Aorta (tissue), 5 donors: ENCODE data around the gene LPCAT2. TPM values are rescaled to one million over a fixed set of nuclear protein-coding genes. Genes with fewer than 3 reads are reported as not detected.

ENCODE experiments used
- ATAC-seq: fragments of 200-7000 bp; cut with Tn5 transposase; one replicate; pipeline ENCODE4 v1.9.1; 2022; ENCODE audit warnings: moderate library complexity; ENCODE audit not compliant: low FRiP score
- DNase-seq, 2 donors: peaks; one replicate each; pipeline ENCODE4 v3.0.0-alpha.2; 2020
- H3K27ac ChIP-seq, 2 donors: one replicate each; pipeline ENCODE4 v1.5.1; 2013; ENCODE audit warnings: low read length in 2 of 2, mild to moderate bottlenecking in 2 of 2, moderate library complexity in 2 of 2, control low read depth in 1 of 2, inconsistent platforms in 1 of 2, low read depth in 1 of 2
- H3K27me3 ChIP-seq, 2 donors: one replicate each; pipeline ENCODE4 v1.6.1; 2013; ENCODE audit warnings: control low read depth in 1 of 2, low read length in 1 of 2, mild to moderate bottlenecking in 1 of 2, moderate library complexity in 1 of 2; ENCODE audit not compliant: insufficient read depth in 2 of 2, control insufficient read depth in 1 of 2
- H3K36me3 ChIP-seq, 2 donors: one replicate each; pipeline ENCODE4 v1.6.1; 2013; ENCODE audit warnings: control low read depth in 1 of 2, low read length in 1 of 2, mild to moderate bottlenecking in 1 of 2; ENCODE audit not compliant: insufficient read depth in 2 of 2, control insufficient read depth in 1 of 2
- H3K4me1 ChIP-seq, 2 donors: one replicate each; pipeline ENCODE4 v1.6.1; 2013; ENCODE audit warnings: low read length in 2 of 2, control low read depth in 1 of 2, mild to moderate bottlenecking in 1 of 2, moderate library complexity in 1 of 2; ENCODE audit not compliant: insufficient read depth in 2 of 2, control insufficient read depth in 1 of 2
- H3K4me3 ChIP-seq, 2 donors: one replicate each; pipeline ENCODE4 v1.5.1; 2013; ENCODE audit warnings: low read length in 2 of 2, control low read depth in 1 of 2, mild to moderate bottlenecking in 1 of 2
- H3K9me3 ChIP-seq: one replicate; pipeline ENCODE4 v1.6.1; 2013; ENCODE audit warnings: mild to moderate bottlenecking, low read length; ENCODE audit not compliant: control insufficient read depth
- WGBS, 2 donors: extraction: QIAGEN DNeasy Blood & Tissue Kit; methylation state at CpG; one replicate each; pipeline ENCODE4 v1.1.7; 2013; 5-methylcytosine and 5-hydroxymethylcytosine counted together
- intact Hi-C, 2 donors: fragments of 100-400 bp; cut with DNase I; formaldehyde crosslinking; loops; one replicate each; pipeline versions ENCODE4 v1.14.2 to v1.15.0; 2022
- polyA plus RNA-seq, 2 donors: library from polyadenylated mRNA; stranded (reverse); fragments of 200-250 nt; gene quantifications; one replicate each; pipeline ENCODE4 v1.2.3, GENCODE V29; 2013
- total RNA-seq, 2 donors: library from RNA; stranded (reverse); fragmentation: NEBNext Ultra II Directional; extraction: Animal tissue kit (Norgen Biotek cat#: 25700); gene quantifications; one replicate each; pipeline ENCODE4 v1.2.1, GENCODE V29; 2021
- donor health status: healthy with polysubstance abuse.
- donor health status: Bipolar disorder and iron deficiency.
- donor health status: DM: no; HTN: no; CAD: no.
- donor health status: DM: no; HTN: no; CAD: no.
- donor health status: DM: yes; HTN: yes; CAD: no.

LPCAT2 gene
- total and polyA plus RNA-seq, 4 donors = 14.8 to 36.6 (median 17.4) TPM

DNA sequence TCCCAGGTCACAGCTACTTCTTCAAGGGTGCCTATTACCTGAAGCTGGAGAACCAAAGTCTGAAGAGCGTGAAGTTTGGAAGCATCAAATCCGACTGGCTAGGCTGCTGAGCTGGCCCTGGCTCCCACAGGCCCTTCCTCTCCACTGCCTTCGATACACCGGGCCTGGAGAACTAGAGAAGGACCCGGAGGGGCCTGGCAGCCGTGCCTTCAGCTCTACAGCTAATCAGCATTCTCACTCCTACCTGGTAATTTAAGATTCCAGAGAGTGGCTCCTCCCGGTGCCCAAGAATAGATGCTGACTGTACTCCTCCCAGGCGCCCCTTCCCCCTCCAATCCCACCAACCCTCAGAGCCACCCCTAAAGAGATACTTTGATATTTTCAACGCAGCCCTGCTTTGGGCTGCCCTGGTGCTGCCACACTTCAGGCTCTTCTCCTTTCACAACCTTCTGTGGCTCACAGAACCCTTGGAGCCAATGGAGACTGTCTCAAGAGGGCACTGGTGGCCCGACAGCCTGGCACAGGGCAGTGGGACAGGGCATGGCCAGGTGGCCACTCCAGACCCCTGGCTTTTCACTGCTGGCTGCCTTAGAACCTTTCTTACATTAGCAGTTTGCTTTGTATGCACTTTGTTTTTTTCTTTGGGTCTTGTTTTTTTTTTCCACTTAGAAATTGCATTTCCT is 3.4 kb upstream of the LPCAT2 start:
- intact Hi-C loops = no loop called here
- Histone ChIP-seq H3K4me3 (no peak overlapping the region), H3K27ac (no peak overlapping the region), H3K27me3 (no peaks in the 10 kb centered on the region), H3K4me1 (peaks cover 0 to under 1% of the 10 kb centered on the region in 2 donors), H3K9me3 (no peaks in the 10 kb centered on the region), H3K36me3 (peaks cover 0 to 4% of the 10 kb centered on the region in 2 donors)
- ATAC-seq = no peak
- WGBS, 2 donors = 88 to 91% methylated on average over 10 of the region's 10 CpGs
- no peak for DNase-seq

- no peaks in the 10 kb centered on the region for H3K4me1 ChIP-seq
- intact Hi-C loops = no loop called here
- 75 to 81% methylated on average over 7 of the region's 7 CpGs for WGBS, 2 donors
- no peak overlapping the region for H3K4me3 ChIP-seq
- no peaks in the 10 kb centered on the region for H3K27me3 ChIP-seq
- H3K27ac ChIP-seq = no peak overlapping the region
- no peak for DNase-seq
- H3K36me3 ChIP-seq = peaks cover 0 to 4% of the 10 kb centered on the region in 2 donors
- H3K9me3 ChIP-seq = no peaks in the 10 kb centered on the region
- ATAC-seq = no peak
These were observed 2.8 kb upstream of the LPCAT2 start for GRCh38 chr16:55506083-55506482.

- ATAC-seq = no peak
These were observed 2.2 kb upstream of the LPCAT2 start for GRCh38 chr16:55506708-55507107.

GRCh38 chr16:55508271-55508921 is 476 bp upstream of the LPCAT2 start:
- H3K4me3 ChIP-seq = no peak overlapping the region
- H3K27me3 ChIP-seq = no peaks in the 10 kb centered on the region
- no peaks in the 10 kb centered on the region for H3K4me1 ChIP-seq
- intact Hi-C loops = no loop called here
- no peaks in the 10 kb centered on the region for H3K9me3 ChIP-seq
- H3K36me3 ChIP-seq = peaks cover 0 to 4% of the 10 kb centered on the region in 2 donors
- DNase-seq = no peak
- peak; percentile 13 for ATAC-seq
- H3K27ac ChIP-seq = no peak overlapping the region
- 63 to 65% methylated on average over 9 of the region's 9 CpGs for WGBS, 2 donors

More at GRCh38 chr16:55506708-55507107, 2.2 kb upstream of the LPCAT2 start:
- Histone ChIP-seq H3K36me3 (peaks cover 0 to 4% of the 10 kb centered on the region in 2 donors), H3K9me3 (no peaks in the 10 kb centered on the region), H3K27me3 (no peaks in the 10 kb centered on the region), H3K27ac (no peak overlapping the region), H3K4me1 (no peaks in the 10 kb centered on the region), H3K4me3 (no peak overlapping the region)
- 49 to 58% methylated on average over 4 of the region's 4 CpGs for WGBS, 2 donors
- DNase-seq = no peak
- intact Hi-C loops = no loop called here

DNA sequence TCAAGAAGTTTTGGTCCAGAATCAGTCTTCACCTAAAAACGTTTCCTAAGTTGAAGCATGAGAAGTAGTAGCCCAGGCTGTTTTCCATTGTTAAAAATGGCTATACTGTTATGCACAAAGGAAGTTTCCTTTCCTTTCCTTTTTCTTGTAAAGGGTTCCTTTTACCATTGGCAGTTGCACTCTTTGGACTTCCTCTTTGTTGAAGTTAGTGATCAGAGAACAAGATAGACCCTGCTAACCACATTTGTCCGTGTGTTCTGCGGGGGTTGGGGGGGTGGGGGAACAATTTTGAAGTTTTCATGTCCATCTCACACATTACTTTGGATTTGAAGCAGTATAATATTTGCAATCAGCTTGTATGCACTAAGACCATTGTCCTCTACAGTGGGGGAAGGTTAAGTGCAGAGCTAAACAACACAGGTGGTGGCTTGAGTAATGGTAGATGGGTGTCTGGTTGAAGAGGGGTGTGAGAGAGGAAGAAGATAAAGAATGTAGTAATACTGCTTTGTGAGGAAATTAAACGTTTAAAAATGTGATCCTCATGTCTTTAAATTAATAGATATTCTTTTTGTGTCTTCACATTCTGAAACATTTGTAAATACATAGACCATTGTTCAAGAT is 1.4 kb downstream of the LPCAT2 start:
- ATAC-seq (no peak), DNase-seq (no peak)
- Histone ChIP-seq H3K36me3 (peaks cover 0 to 3% of the 10 kb centered on the region in 2 donors), H3K27me3 (no peaks in the 10 kb centered on the region), H3K4me3 (no peak overlapping the region), H3K4me1 (no peaks in the 10 kb centered on the region), H3K27ac (no peak overlapping the region), H3K9me3 (no peaks in the 10 kb centered on the region)
- WGBS, 2 donors = 46 to 62% methylated on average over 4 of the region's 4 CpGs
- intact Hi-C loops = no loop called here

- Histone ChIP-seq H3K27ac (no peak overlapping the region), H3K9me3 (no peaks in the 10 kb centered on the region), H3K36me3 (no peaks in the 10 kb centered on the region), H3K27me3 (no peaks in the 10 kb centered on the region), H3K4me1 (no peaks in the 10 kb centered on the region), H3K4me3 (no peak overlapping the region)
- no peak for ATAC-seq
- WGBS, 2 donors = 97 to 99% methylated on average over 1 of the region's 1 CpG
- no peak for DNase-seq
- intact Hi-C loops = no loop called here
These were observed 4.1 kb downstream of the LPCAT2 start for GRCh38 chr16:55512941-55513340.

DNA sequence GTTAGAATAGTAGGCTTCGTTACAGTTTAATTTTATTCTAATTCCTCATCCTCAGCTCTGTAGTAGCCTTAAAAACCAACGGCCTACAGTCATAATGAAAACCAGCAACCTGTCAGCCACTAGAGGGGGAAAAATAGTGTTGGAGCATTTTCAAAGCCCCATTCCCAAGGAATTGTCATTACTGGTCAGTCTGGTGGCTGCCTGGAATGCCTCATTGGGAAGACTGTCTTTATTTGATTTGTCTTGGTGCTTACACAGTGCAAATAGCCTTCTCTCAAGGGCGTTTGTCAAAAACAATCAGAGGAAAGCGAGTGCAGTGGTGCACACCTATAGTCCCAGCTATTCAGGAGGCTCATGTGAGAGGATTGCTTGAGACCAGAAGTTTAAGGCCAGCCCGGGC is 4.7 kb downstream of the LPCAT2 start:
- 95 to 98% methylated on average over 5 of the region's 5 CpGs for WGBS, 2 donors
- H3K9me3 ChIP-seq = no peaks in the 10 kb centered on the region
- H3K27me3 ChIP-seq = no peaks in the 10 kb centered on the region
- no peak overlapping the region for H3K27ac ChIP-seq
- DNase-seq = no peak
- H3K36me3 ChIP-seq = no peaks in the 10 kb centered on the region
- no peak for ATAC-seq
- H3K4me1 ChIP-seq = no peaks in the 10 kb centered on the region
- intact Hi-C loops = no loop called here
- H3K4me3 ChIP-seq = no peak overlapping the region

- DNase-seq (no peak), ATAC-seq (no peak)
- H3K4me3 ChIP-seq = no peak overlapping the region
- H3K27ac ChIP-seq = no peak overlapping the region
- WGBS, 2 donors = 97 to 98% methylated on average over 1 of the region's 1 CpG
- intact Hi-C loops = no loop called here
- H3K36me3 ChIP-seq = no peaks in the 10 kb centered on the region
- no peaks in the 10 kb centered on the region for H3K9me3 ChIP-seq
- H3K4me1 ChIP-seq = no peaks in the 10 kb centered on the region
- H3K27me3 ChIP-seq = no peaks in the 10 kb centered on the region
These were observed 6.2 kb downstream of the LPCAT2 start for GRCh38 chr16:55515111-55515510.

- intact Hi-C loops = no loop called here
- WGBS, 2 donors = 0 to 3% methylated on average over 1 of the region's 1 CpG
- ATAC-seq = no peak
- DNase-seq = no peak
- Histone ChIP-seq H3K4me3 (no peak overlapping the region), H3K4me1 (no peaks in the 10 kb centered on the region), H3K27ac (no peak overlapping the region), H3K27me3 (no peaks in the 10 kb centered on the region), H3K36me3 (no peaks in the 10 kb centered on the region), H3K9me3 (no peaks in the 10 kb centered on the region)
These were observed 12.9 kb downstream of the LPCAT2 start for GRCh38 chr16:55521792-55522191.
